T-helper 1 cell treated with Interleukin-12 subunit alpha and Interleukin-12 subunit beta and Interleukin-4 antibody, amounts not matched to agents 30 μg/mL and 1 μg/mL, for 36 hours (primary cell): ENCODE measurements around the gene PCNX1.

Experiments used
- H3K27ac Mint-ChIP-seq: one replicate; pipeline ENCODE4 v1.8.0; 2021; ENCODE audit warnings: mild to moderate bottlenecking, mixed read lengths
- H3K27me3 Mint-ChIP-seq: one replicate; pipeline ENCODE4 v1.8.0; 2021; ENCODE audit warnings: low read depth, mixed read lengths
- H3K36me3 Mint-ChIP-seq: one replicate; pipeline ENCODE4 v1.8.0; 2021; ENCODE audit warnings: low read depth, mixed read lengths
- H3K4me1 Mint-ChIP-seq: one replicate; pipeline ENCODE4 v1.8.0; 2021; ENCODE audit warnings: low read depth, mixed read lengths
- H3K4me3 Mint-ChIP-seq: one replicate; pipeline ENCODE4 v1.8.0; 2021; ENCODE audit warnings: mild to moderate bottlenecking, moderate library complexity, mixed read lengths
- H3K9me3 Mint-ChIP-seq: one replicate; pipeline ENCODE4 v1.8.0; 2021; ENCODE audit warnings: mixed read lengths

Gene PCNX1

GRCh38 chr14:71108398-71109119 lies 201.3 kb downstream of the PCNX1 start:
- H3K27ac Mint-ChIP-seq, result peak overlapping the region; percentile 9
- H3K9me3 Mint-ChIP-seq, result no peaks in the 10 kb centered on the region
- H3K4me1 Mint-ChIP-seq, result peaks cover 7% of the 10 kb centered on the region
- peaks cover 50% of the 10 kb centered on the region for H3K36me3 Mint-ChIP-seq
- no peak overlapping the region for H3K4me3 Mint-ChIP-seq
- H3K27me3 Mint-ChIP-seq, result no peaks in the 10 kb centered on the region

GRCh38 chr14:71113376-71113775 lies 206.1 kb downstream of the PCNX1 start:
- Mint-ChIP-seq H3K4me1 (peaks cover 3% of the 10 kb centered on the region), H3K27ac (no peak overlapping the region), H3K9me3 (no peaks in the 10 kb centered on the region), H3K36me3 (peaks cover 40% of the 10 kb centered on the region), H3K4me3 (no peak overlapping the region), H3K27me3 (no peaks in the 10 kb centered on the region)

GRCh38 chr14:71114565-71114964 lies 207.3 kb downstream of the PCNX1 start:
- Mint-ChIP-seq H3K9me3 (no peaks in the 10 kb centered on the region), H3K36me3 (peaks cover 34% of the 10 kb centered on the region), H3K27ac (no peak overlapping the region), H3K4me1 (no peaks in the 10 kb centered on the region), H3K4me3 (no peak overlapping the region), H3K27me3 (no peaks in the 10 kb centered on the region)

- peaks cover 28% of the 10 kb centered on the region for H3K36me3 Mint-ChIP-seq
- no peaks in the 10 kb centered on the region for H3K27me3 Mint-ChIP-seq
- no peak overlapping the region for H3K27ac Mint-ChIP-seq
Measured at GRCh38 chr14:71115306-71115705, 208.0 kb downstream of the PCNX1 start.

GRCh38 chr14:71115821-71116567 lies 208.7 kb downstream of the PCNX1 start:
- Mint-ChIP-seq H3K36me3 (peaks cover 28% of the 10 kb centered on the region), H3K9me3 (no peaks in the 10 kb centered on the region), H3K27me3 (no peaks in the 10 kb centered on the region), H3K27ac (no peak overlapping the region), H3K4me3 (no peak overlapping the region), H3K4me1 (no peaks in the 10 kb centered on the region)

More at GRCh38 chr14:71115306-71115705, 208.0 kb downstream of the PCNX1 start:
- H3K4me3 Mint-ChIP-seq, result no peak overlapping the region
- H3K9me3 Mint-ChIP-seq, result no peaks in the 10 kb centered on the region
- H3K4me1 Mint-ChIP-seq, result no peaks in the 10 kb centered on the region

GRCh38 chr14:71116568-71117122 lies 209.4 kb downstream of the PCNX1 start:
- no peaks in the 10 kb centered on the region for H3K4me1 Mint-ChIP-seq
- H3K27ac Mint-ChIP-seq, result no peak overlapping the region
- H3K4me3 Mint-ChIP-seq, result no peak overlapping the region
- no peaks in the 10 kb centered on the region for H3K27me3 Mint-ChIP-seq
- H3K36me3 Mint-ChIP-seq, result peaks cover 23% of the 10 kb centered on the region
- H3K9me3 Mint-ChIP-seq, result no peaks in the 10 kb centered on the region

GRCh38 chr14:71117839-71118743 lies 210.8 kb downstream of the PCNX1 start:
- no peaks in the 10 kb centered on the region for H3K4me1 Mint-ChIP-seq
- no peaks in the 10 kb centered on the region for H3K9me3 Mint-ChIP-seq
- no peak overlapping the region for H3K4me3 Mint-ChIP-seq
- peaks cover 14% of the 10 kb centered on the region for H3K36me3 Mint-ChIP-seq
- H3K27ac Mint-ChIP-seq, result no peak overlapping the region
- H3K27me3 Mint-ChIP-seq, result no peaks in the 10 kb centered on the region

- Mint-ChIP-seq H3K9me3 (no peaks in the 10 kb centered on the region), H3K4me1 (no peaks in the 10 kb centered on the region), H3K4me3 (no peak overlapping the region), H3K27me3 (no peaks in the 10 kb centered on the region), H3K27ac (peak overlapping the region; percentile 45), H3K36me3 (peaks cover 9% of the 10 kb centered on the region)
Measured at GRCh38 chr14:71119075-71119474, 211.8 kb downstream of the PCNX1 start.

- no peaks in the 10 kb centered on the region for H3K9me3 Mint-ChIP-seq
- H3K27ac Mint-ChIP-seq, result no peak overlapping the region
- no peaks in the 10 kb centered on the region for H3K27me3 Mint-ChIP-seq
- H3K4me3 Mint-ChIP-seq, result no peak overlapping the region
- peaks cover 3% of the 10 kb centered on the region for H3K36me3 Mint-ChIP-seq
- no peaks in the 10 kb centered on the region for H3K4me1 Mint-ChIP-seq
Measured at GRCh38 chr14:71119832-71120231, 212.6 kb downstream of the PCNX1 start.

GRCh38 chr14:71121001-71121400 lies 213.7 kb downstream of the PCNX1 start:
- Mint-ChIP-seq H3K36me3 (peaks cover 3% of the 10 kb centered on the region), H3K4me3 (no peak overlapping the region), H3K27me3 (no peaks in the 10 kb centered on the region), H3K9me3 (no peaks in the 10 kb centered on the region), H3K27ac (no peak overlapping the region), H3K4me1 (no peaks in the 10 kb centered on the region)

- Mint-ChIP-seq H3K27ac (no peak overlapping the region), H3K9me3 (no peaks in the 10 kb centered on the region), H3K27me3 (no peaks in the 10 kb centered on the region), H3K36me3 (peaks cover 3% of the 10 kb centered on the region), H3K4me3 (no peak overlapping the region), H3K4me1 (no peaks in the 10 kb centered on the region)
Measured at GRCh38 chr14:71121711-71122110, 214.5 kb downstream of the PCNX1 start.

- Mint-ChIP-seq H3K36me3 (no peaks in the 10 kb centered on the region), H3K4me3 (no peak overlapping the region), H3K27ac (no peak overlapping the region), H3K4me1 (no peaks in the 10 kb centered on the region), H3K9me3 (no peaks in the 10 kb centered on the region), H3K27me3 (no peaks in the 10 kb centered on the region)
Measured at GRCh38 chr14:71122866-71123565, 215.8 kb downstream of the PCNX1 start.

GRCh38 chr14:71123579-71124135 lies 216.4 kb downstream of the PCNX1 start:
- no peak overlapping the region for H3K27ac Mint-ChIP-seq
- H3K27me3 Mint-ChIP-seq, result no peaks in the 10 kb centered on the region
- H3K4me3 Mint-ChIP-seq, result no peak overlapping the region
- H3K36me3 Mint-ChIP-seq, result no peaks in the 10 kb centered on the region
- no peaks in the 10 kb centered on the region for H3K4me1 Mint-ChIP-seq
- no peaks in the 10 kb centered on the region for H3K9me3 Mint-ChIP-seq
